Mucosa of stomach (tissue), 1 donor: Measurements from ENCODE around the gene IL22RA1.

Experiments used
- H3K27me3 ChIP-seq: one replicate; pipeline ENCODE4 v1.7.0; 2013; ENCODE audit warnings: mild to moderate bottlenecking, low read length; ENCODE audit not compliant: control insufficient read depth, insufficient read depth
- H3K36me3 ChIP-seq: one replicate; pipeline ENCODE4 v1.7.0; 2013; ENCODE audit warnings: low read length; ENCODE audit not compliant: control insufficient read depth, insufficient read depth
- H3K4me1 ChIP-seq: one replicate; pipeline ENCODE4 v1.7.0; 2013; ENCODE audit warnings: mild to moderate bottlenecking, low read length; ENCODE audit not compliant: control insufficient read depth, insufficient read depth
- H3K4me3 ChIP-seq: one replicate; pipeline ENCODE4 v1.7.0; 2013; ENCODE audit warnings: low read length
- H3K9ac ChIP-seq: one replicate; pipeline ENCODE4 v1.7.0; 2013; ENCODE audit warnings: mild to moderate bottlenecking, low read length, moderate library complexity
- H3K9me3 ChIP-seq: one replicate; pipeline ENCODE4 v1.7.0; 2013; ENCODE audit warnings: mild to moderate bottlenecking, low read length, moderate library complexity; ENCODE audit not compliant: control insufficient read depth
- donor health status: Pancreatic carcinoma.

The IL22RA1 gene

DNA sequence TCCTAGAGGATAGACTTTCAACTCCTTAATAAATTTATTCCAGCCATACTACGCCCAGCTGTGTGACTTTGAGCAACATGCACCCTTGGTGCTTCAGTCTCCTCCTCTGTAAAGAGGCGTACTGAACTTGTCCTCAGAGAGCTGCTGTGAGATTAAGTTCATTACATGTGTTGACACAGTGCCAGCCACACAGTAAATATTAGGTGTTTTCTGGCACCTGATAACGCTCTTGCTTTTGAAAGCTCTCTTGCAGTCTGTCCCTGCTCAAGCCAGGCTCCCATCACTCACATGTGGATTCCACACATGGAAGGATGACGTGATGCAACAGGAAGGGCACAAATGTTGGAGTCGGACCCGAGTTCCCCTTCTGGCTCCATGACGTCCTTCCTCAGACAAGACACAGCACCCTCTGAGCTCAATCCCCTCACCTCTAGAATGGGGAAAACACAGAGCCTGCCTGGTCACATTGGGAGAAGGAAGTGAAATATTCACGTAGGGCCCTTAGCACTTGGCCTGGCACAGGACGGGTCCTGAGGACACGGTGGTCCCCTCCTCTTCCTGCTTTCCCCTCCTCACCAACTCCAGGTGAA lies 36.4 kb upstream of the IL22RA1 start:
- Histone ChIP-seq H3K4me1 (peaks cover 10% of the 10 kb centered on the region), H3K4me3 (no peak overlapping the region), H3K36me3 (no peaks in the 10 kb centered on the region), H3K9me3 (no peaks in the 10 kb centered on the region), H3K27me3 (no peaks in the 10 kb centered on the region), H3K9ac (no peak overlapping the region)

DNA sequence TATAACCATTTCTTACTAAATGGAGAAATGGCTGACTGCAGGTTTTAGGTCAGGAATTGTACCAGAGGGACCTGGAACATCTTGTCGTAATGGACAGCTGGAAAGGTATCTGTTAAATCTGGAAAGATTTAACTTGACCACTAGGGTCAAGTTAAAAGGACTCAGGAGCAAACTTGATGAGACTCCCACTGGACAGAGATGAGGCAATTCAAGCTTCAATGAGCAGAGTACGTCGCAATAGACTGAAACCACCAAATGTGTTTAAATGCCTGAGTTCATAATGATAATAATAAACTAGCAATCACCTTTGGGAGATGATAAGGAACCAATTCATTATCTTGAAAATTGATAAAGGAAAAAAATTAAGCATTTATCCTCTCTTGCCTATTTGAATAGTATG lies 35.5 kb upstream of the IL22RA1 start:
- no peaks in the 10 kb centered on the region for H3K27me3 ChIP-seq
- H3K4me1 ChIP-seq: peaks cover 10% of the 10 kb centered on the region
- no peak overlapping the region for H3K4me3 ChIP-seq
- H3K36me3 ChIP-seq: no peaks in the 10 kb centered on the region
- no peak overlapping the region for H3K9ac ChIP-seq
- H3K9me3 ChIP-seq: no peaks in the 10 kb centered on the region

DNA sequence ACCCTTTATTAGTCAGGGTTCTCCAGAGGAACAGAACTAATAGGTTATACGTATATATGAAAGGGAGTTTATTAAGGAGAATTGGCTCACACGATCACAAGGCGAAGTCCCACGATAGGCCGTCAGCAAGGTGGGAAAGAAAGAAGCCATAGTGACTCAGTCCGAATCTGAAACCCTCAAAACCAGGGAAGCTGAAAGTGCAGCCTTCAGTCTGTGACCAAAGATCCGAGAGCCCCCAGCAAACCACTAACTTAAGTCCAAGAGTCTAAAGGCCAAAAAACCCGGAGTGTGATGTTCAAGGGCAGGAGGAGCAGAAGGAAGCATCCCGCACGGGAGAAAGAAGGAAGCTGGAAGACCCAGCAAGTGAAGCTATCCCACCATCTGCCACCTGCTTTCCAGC lies 34.2 kb upstream of the IL22RA1 start:
- Histone ChIP-seq H3K4me3 (no peak overlapping the region), H3K4me1 (peaks cover 10% of the 10 kb centered on the region), H3K27me3 (no peaks in the 10 kb centered on the region), H3K36me3 (no peaks in the 10 kb centered on the region), H3K9me3 (no peaks in the 10 kb centered on the region), H3K9ac (no peak overlapping the region)

DNA sequence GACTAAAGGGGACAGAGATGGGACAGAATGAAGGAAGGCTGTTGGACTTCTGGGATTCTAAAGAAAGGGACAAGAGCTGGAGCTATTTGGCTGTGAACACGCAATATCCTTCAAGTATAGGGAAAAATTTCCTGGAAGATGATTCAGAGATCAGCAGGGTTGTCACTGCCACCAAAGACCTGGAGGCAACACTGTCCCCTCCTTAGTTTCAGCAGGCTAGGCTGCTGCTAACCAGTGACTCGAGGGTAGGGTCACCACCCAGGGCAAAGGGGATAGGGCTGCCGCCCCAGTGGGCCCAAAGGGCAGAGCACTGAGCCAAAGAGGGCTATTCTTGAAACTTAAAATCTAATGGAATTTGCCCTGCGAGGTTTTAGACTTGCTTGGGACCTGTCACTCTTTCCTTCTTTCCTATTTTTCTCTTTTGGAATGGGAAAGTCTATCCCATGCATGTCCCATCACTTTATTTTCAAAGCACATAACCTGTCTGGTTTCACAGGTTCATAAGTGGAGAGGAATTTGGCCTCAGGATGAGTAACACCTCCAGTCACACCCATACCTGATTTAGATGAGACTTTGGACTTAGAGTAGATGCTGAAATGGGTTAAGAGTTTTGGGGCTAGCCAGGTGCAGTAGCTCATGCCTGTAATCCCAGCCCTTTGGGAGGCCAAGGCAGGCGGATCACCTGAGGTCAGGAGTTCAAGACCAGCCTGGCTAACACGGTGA lies 32.3 kb upstream of the IL22RA1 start:
- H3K36me3 ChIP-seq: no peaks in the 10 kb centered on the region
- H3K9ac ChIP-seq: no peak overlapping the region
- H3K4me3 ChIP-seq: no peak overlapping the region
- H3K9me3 ChIP-seq: no peaks in the 10 kb centered on the region
- H3K4me1 ChIP-seq: peaks cover 10% of the 10 kb centered on the region
- no peaks in the 10 kb centered on the region for H3K27me3 ChIP-seq

DNA sequence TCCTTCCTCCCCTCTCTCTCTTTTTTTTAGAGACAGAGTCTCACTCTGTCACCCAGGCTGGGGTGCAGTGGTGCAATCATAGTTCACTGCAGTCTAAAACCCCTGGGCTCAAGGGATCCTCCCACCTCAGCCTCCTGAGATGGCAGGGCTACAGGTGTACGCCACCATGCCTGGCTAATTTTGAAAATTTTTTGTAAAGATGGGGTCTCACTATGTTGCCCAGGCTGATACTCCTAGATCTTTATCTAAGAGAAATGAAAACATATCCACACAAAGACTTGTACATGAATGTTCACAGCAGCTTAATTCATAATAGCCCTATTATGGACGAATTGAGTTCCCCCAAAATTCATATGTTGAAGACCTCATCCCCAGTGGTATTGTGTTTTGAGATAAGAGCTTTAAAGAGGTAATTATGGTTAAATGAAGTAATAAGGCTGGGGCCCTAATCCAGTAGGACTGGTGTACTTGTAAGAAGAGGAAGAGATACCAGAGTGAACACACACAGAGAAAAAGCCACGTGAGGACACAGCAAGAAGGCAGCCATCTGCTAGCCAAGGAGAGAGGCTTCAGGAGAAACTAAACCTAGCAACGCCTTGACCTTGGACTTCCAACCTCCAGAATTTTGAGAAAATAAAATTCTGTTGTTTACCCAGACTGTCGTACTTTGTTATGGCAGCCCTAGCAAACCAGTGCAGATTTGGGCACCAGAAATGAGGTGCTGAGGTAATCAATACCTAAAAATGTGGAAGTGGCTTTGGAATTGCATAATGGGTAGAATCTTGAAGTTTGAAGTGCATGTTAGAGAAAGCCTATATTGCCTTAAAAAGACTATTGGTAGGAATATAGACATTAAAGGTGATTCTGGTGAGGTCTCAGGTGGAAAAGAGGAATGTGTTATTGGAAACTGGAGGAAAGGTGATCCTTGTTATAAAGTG lies 31.0 kb upstream of the IL22RA1 start:
- no peaks in the 10 kb centered on the region for H3K27me3 ChIP-seq
- peaks cover 6% of the 10 kb centered on the region for H3K4me1 ChIP-seq
- no peak overlapping the region for H3K9ac ChIP-seq
- no peaks in the 10 kb centered on the region for H3K36me3 ChIP-seq
- H3K4me3 ChIP-seq: no peak overlapping the region
- H3K9me3 ChIP-seq: no peaks in the 10 kb centered on the region

GRCh38 chr1:24172598-24172997 lies 29.7 kb upstream of the IL22RA1 start:
- Histone ChIP-seq H3K4me3 (no peak overlapping the region), H3K9ac (no peak overlapping the region), H3K4me1 (peaks cover 6% of the 10 kb centered on the region), H3K36me3 (no peaks in the 10 kb centered on the region), H3K27me3 (no peaks in the 10 kb centered on the region), H3K9me3 (no peaks in the 10 kb centered on the region)

DNA sequence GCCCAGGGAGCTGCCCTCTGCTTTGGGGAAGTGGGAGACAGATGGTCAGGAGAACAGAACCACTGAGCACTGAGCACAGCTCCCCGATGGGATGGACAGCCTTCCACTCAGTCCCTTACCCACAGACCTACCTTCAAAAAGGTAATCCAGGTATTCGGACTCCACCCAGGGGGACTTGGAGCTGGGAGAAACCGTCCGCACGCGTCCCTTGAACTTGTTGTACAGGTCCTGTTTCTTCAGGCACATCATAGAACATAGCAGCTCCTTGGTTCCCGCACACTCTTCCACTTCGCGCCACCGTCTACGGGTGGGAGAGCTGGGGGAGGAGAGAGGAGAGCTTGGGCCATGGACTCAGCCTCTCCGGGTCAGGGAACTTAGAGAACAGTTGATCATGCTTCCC lies 26.3 kb upstream of the IL22RA1 start:
- peaks cover under 1% of the 10 kb centered on the region for H3K36me3 ChIP-seq
- H3K9me3 ChIP-seq: no peaks in the 10 kb centered on the region
- no peaks in the 10 kb centered on the region for H3K27me3 ChIP-seq
- H3K4me1 ChIP-seq: no peaks in the 10 kb centered on the region
- no peak overlapping the region for H3K9ac ChIP-seq
- no peak overlapping the region for H3K4me3 ChIP-seq

GRCh38 chr1:24168245-24168644 lies 25.3 kb upstream of the IL22RA1 start:
- Histone ChIP-seq H3K9ac (no peak overlapping the region), H3K4me1 (no peaks in the 10 kb centered on the region), H3K9me3 (no peaks in the 10 kb centered on the region), H3K4me3 (no peak overlapping the region), H3K36me3 (peaks cover 4% of the 10 kb centered on the region), H3K27me3 (no peaks in the 10 kb centered on the region)

- H3K36me3 ChIP-seq: peaks cover 4% of the 10 kb centered on the region
- no peaks in the 10 kb centered on the region for H3K4me1 ChIP-seq
Observed at GRCh38 chr1:24167008-24167407, 24.1 kb upstream of the IL22RA1 start.

GRCh38 chr1:24165500-24165899 lies 22.6 kb upstream of the IL22RA1 start:
- Histone ChIP-seq H3K9ac (no peak overlapping the region), H3K4me1 (peaks cover 6% of the 10 kb centered on the region), H3K36me3 (peaks cover 4% of the 10 kb centered on the region), H3K27me3 (no peaks in the 10 kb centered on the region), H3K4me3 (no peak overlapping the region), H3K9me3 (no peaks in the 10 kb centered on the region)

More at GRCh38 chr1:24167008-24167407, 24.1 kb upstream of the IL22RA1 start:
- no peaks in the 10 kb centered on the region for H3K9me3 ChIP-seq
- H3K4me3 ChIP-seq: no peak overlapping the region
- H3K9ac ChIP-seq: no peak overlapping the region
- no peaks in the 10 kb centered on the region for H3K27me3 ChIP-seq

GRCh38 chr1:24164004-24164403 lies 21.1 kb upstream of the IL22RA1 start:
- Histone ChIP-seq H3K9ac (no peak overlapping the region), H3K36me3 (peaks cover 4% of the 10 kb centered on the region), H3K4me3 (no peak overlapping the region), H3K27me3 (no peaks in the 10 kb centered on the region), H3K4me1 (peaks cover 6% of the 10 kb centered on the region), H3K9me3 (no peaks in the 10 kb centered on the region)

DNA sequence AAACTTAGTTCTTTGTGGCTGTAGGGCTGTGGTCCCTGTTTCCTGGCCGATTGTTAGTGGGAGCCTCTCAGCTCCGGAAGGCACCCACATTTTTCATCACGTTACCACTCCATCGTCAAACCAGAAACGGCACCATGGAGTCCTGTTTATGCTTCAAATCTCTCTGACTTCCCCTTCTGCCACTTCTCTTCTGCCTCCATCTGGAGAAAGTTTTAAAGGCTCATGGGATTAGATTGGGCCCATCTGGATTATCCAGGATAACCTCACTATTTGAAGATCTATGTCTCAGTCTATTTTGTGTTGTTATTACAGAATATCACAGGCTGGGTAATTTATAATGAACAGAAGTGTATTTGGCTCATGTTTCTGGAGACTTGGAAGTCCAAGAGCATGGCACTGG lies 19.3 kb upstream of the IL22RA1 start:
- Histone ChIP-seq H3K4me1 (peaks cover 6% of the 10 kb centered on the region), H3K9ac (no peak overlapping the region), H3K27me3 (no peaks in the 10 kb centered on the region), H3K36me3 (peaks cover 4% of the 10 kb centered on the region), H3K4me3 (no peak overlapping the region), H3K9me3 (no peaks in the 10 kb centered on the region)
